ENCODE data around the gene BAG3. TPM values are rescaled to one million over a fixed set of nuclear protein-coding genes. Genes with fewer than 3 reads are reported as not detected.
A peak's percentile ranks its signal among the peaks of the same experiment; 100 is the strongest.

Gene BAG3
- total RNA-seq, 4 donors from 2014 or later: 337 to 626 (median 393) TPM

- Histone ChIP-seq H3K4me3 (no peak overlapping the region), H3K27ac (peak overlapping the region; percentile 91 to 99 (median 97)), H3K36me3 (no peaks in the 10 kb centered on the region), H3K4me1 (peaks cover 12 to 21% of the 10 kb centered on the region in 2 donors), H3K9me3 (no peaks in the 10 kb centered on the region), H3K27me3 (no peaks in the 10 kb centered on the region)
- in situ Hi-C loops (cut with MboI; ENCODE audit: low sequenced_read_pairs in 4 of 4) (loop anchor here in 1 of 4 donors (10.0 kb wide), 1 partner anchor 55 kb away; the partner anchor contains the start of gene TIAL1), intact Hi-C loops (cut with DNase I; ENCODE audit: low total_unique reads) (loop anchor here (1.0 to 10.0 kb wide), 4 partner anchors 41 to 625 kb away; partner anchors contain the start of genes NANOS1 and PRDX3)
- DNase-seq (no peak), ATAC-seq (no peak)
- TF ChIP-seq POLR2A (IDR thresholded peaks at IDR 0.05) (no peak), CTCF (IDR thresholded peaks at IDR 0.05 in 4 of 5, conservative IDR thresholded peaks at IDR 0.05 in 1 of 5) (no peak)
Measured at GRCh38 chr10:119650062-119650461, 1.1 kb upstream of the BAG3 start.

GRCh38 chr10:119651514-119652360, 557 bp downstream of the BAG3 start:
- peak overlapping the region; percentile 80 to 85 (median 80) for H3K4me3 ChIP-seq
- ATAC-seq: peak; percentile 2 to 10
- in situ Hi-C loops (cut with MboI; ENCODE audit: low sequenced_read_pairs in 4 of 4): loop anchor here in 1 of 4 donors (10.0 kb wide), 1 partner anchor 57 kb away; the partner anchor contains the start of gene TIAL1
- intact Hi-C loops (cut with DNase I; ENCODE audit: low total_unique reads): loop anchor here (1.0 to 10.0 kb wide), 5 partner anchors 31 to 627 kb away; partner anchors contain the start of genes INPP5F and NANOS1
- peaks cover 28 to 35% of the 10 kb centered on the region in 2 donors for H3K4me1 ChIP-seq
- H3K9me3 ChIP-seq: no peaks in the 10 kb centered on the region
- peak in 1 of 2 donors; percentile 18 for DNase-seq
- no peaks in the 10 kb centered on the region for H3K36me3 ChIP-seq
- H3K27me3 ChIP-seq: no peaks in the 10 kb centered on the region
- TF ChIP-seq POLR2A (IDR thresholded peaks at IDR 0.05) (peak; percentile 99 to 100), CTCF (IDR thresholded peaks at IDR 0.05 in 4 of 5, conservative IDR thresholded peaks at IDR 0.05 in 1 of 5) (peak in 1 of 5 experiments; percentile 16)
- H3K27ac ChIP-seq: peak overlapping the region; percentile 91 to 99 (median 97)

GRCh38 chr10:119652361-119652730, 1.2 kb downstream of the BAG3 start:
- TF ChIP-seq POLR2A (IDR thresholded peaks at IDR 0.05) (peak; percentile 39 to 76), CTCF (IDR thresholded peaks at IDR 0.05 in 4 of 5, conservative IDR thresholded peaks at IDR 0.05 in 1 of 5) (no peak)
- Histone ChIP-seq H3K27me3 (no peaks in the 10 kb centered on the region), H3K4me3 (peak overlapping the region; percentile 80 to 85 (median 80)), H3K4me1 (peaks cover 34 to 42% of the 10 kb centered on the region in 2 donors), H3K27ac (peak overlapping the region; percentile 91 to 99 (median 97)), H3K9me3 (no peaks in the 10 kb centered on the region), H3K36me3 (no peaks in the 10 kb centered on the region)
- peak; percentile 43 to 47 for ATAC-seq
- intact Hi-C loops (cut with DNase I; ENCODE audit: low total_unique reads) (loop anchor here (10.0 kb wide), 1 partner anchor 628 kb away; the partner anchor contains the start of gene NANOS1), in situ Hi-C loops (cut with MboI; ENCODE audit: low sequenced_read_pairs in 4 of 4) (loop anchor here in 1 of 4 donors (10.0 kb wide), 1 partner anchor 58 kb away; the partner anchor contains the start of gene TIAL1)
- peak in 1 of 2 donors; percentile 53 for DNase-seq

GRCh38 chr10:119653209-119653608, 2.0 kb downstream of the BAG3 start:
- no peaks in the 10 kb centered on the region for H3K36me3 ChIP-seq
- DNase-seq (no peak), ATAC-seq (no peak)
- H3K4me1 ChIP-seq: peaks cover 42 to 50% of the 10 kb centered on the region in 2 donors
- H3K4me3 ChIP-seq: peak overlapping the region; percentile 80 to 85 (median 80)
- peak overlapping the region; percentile 91 to 99 (median 97) for H3K27ac ChIP-seq
- H3K27me3 ChIP-seq: no peaks in the 10 kb centered on the region
- H3K9me3 ChIP-seq: no peaks in the 10 kb centered on the region
- in situ Hi-C loops (cut with MboI; ENCODE audit: low sequenced_read_pairs in 4 of 4): loop anchor here in 1 of 4 donors (10.0 kb wide), 1 partner anchor 58 kb away; the partner anchor contains the start of gene TIAL1
- TF ChIP-seq CTCF (IDR thresholded peaks at IDR 0.05 in 4 of 5, conservative IDR thresholded peaks at IDR 0.05 in 1 of 5): no peak
- TF ChIP-seq POLR2A (IDR thresholded peaks at IDR 0.05): no peak
- intact Hi-C loops (cut with DNase I; ENCODE audit: low total_unique reads): loop anchor here (10.0 kb wide), 1 partner anchor 628 kb away; the partner anchor contains the start of gene NANOS1
